Stimulated activated CD4-positive, alpha-beta T cell treated with anti-CD3 and anti-CD28 coated beads, Interleukin-15, amount 100 ng/mL, for 24 hours (primary cell): ENCODE results near the gene CACNA2D3.
"Not testable (repeated sequence)": the region's sequence is repeated elsewhere in the genome, so short reads cannot be mapped to it uniquely, and the experiment has no call there.

Source experiments
- DNase-seq: peaks from one replicate; pipeline ENCODE4 v3.0.0-alpha.2; 2020

The CACNA2D3 gene

GRCh38 chr3:54122324-54123002 is at the start of gene CACNA2D3:
Gene CACNA2D3 (plus strand): TSS chr3:54122552.
- DNase-seq = peak; percentile 5

- no peak for DNase-seq
Measured at GRCh38 chr3:54073386-54073785, 49.0 kb upstream of the CACNA2D3 start.

GRCh38 chr3:54079314-54079713 is 43.0 kb upstream of the CACNA2D3 start:
- no peak for DNase-seq

- no peak for DNase-seq
Measured at GRCh38 chr3:54079730-54080325, 42.5 kb upstream of the CACNA2D3 start.

- no peak for DNase-seq
Measured at GRCh38 chr3:54083921-54084320, 38.4 kb upstream of the CACNA2D3 start.

- DNase-seq = no peak
Measured at GRCh38 chr3:54085936-54086335, 36.4 kb upstream of the CACNA2D3 start.

GRCh38 chr3:54086652-54087405 is 35.5 kb upstream of the CACNA2D3 start:
- DNase-seq = no peak

- DNase-seq = no peak
Measured at GRCh38 chr3:54087581-54088410, 34.6 kb upstream of the CACNA2D3 start.

GRCh38 chr3:54093491-54094248 is 28.7 kb upstream of the CACNA2D3 start:
- DNase-seq = no peak

- no peak for DNase-seq
Measured at GRCh38 chr3:54094926-54095325, 27.4 kb upstream of the CACNA2D3 start.

- no peak for DNase-seq
Measured at GRCh38 chr3:54099381-54099780, 23.0 kb upstream of the CACNA2D3 start.

- no peak for DNase-seq
Measured at GRCh38 chr3:54104084-54104483, 18.3 kb upstream of the CACNA2D3 start.

GRCh38 chr3:54116129-54116528 is 6.2 kb upstream of the CACNA2D3 start:
- DNase-seq = not testable (repeated sequence)

GRCh38 chr3:54120657-54121413 is 1.5 kb upstream of the CACNA2D3 start:
- no peak for DNase-seq

- no peak for DNase-seq
Measured at GRCh38 chr3:54121414-54122323, 683 bp upstream of the CACNA2D3 start.

- no peak for DNase-seq
Measured at GRCh38 chr3:54123003-54123775, 837 bp downstream of the CACNA2D3 start.

- DNase-seq = no peak
Measured at GRCh38 chr3:54123776-54124196, 1.4 kb downstream of the CACNA2D3 start.

GRCh38 chr3:54125300-54125699 is 2.9 kb downstream of the CACNA2D3 start:
- DNase-seq = no peak

GRCh38 chr3:54126551-54126950 is 4.2 kb downstream of the CACNA2D3 start:
- no peak for DNase-seq
